Transverse colon (tissue), 4 donors: ENCODE measurements around the gene BLOC1S6. TPM values are rescaled to one million over a fixed set of nuclear protein-coding genes. Genes with fewer than 3 reads are reported as not detected.
A peak's percentile ranks its signal among the peaks of the same experiment; 100 is the strongest.

Source experiments
- DNase-seq: peaks from one replicate; pipeline ENCODE4 v3.0.0-alpha.2; 2019
- H3K27ac ChIP-seq, 4 donors: fragments of 200-600 bp; sonication (generic); 2 replicates each; pipeline ENCODE4 v1.5.1; 2016 to 2018; ENCODE audit warnings: inconsistent platforms in 4 of 4
- H3K27me3 ChIP-seq: fragments of 200-600 bp; sonication (generic); 2 replicates; pipeline ENCODE4 v1.5.1; 2017; ENCODE audit warnings: inconsistent platforms
- H3K36me3 ChIP-seq, 4 donors: fragments of 200-600 bp; sonication (generic); 2 replicates each; pipeline ENCODE4 v1.5.1; 2017 to 2019; ENCODE audit warnings: inconsistent platforms in 4 of 4
- H3K4me1 ChIP-seq, 4 donors: fragments of 200-600 bp; sonication (generic); 2 replicates each; pipeline ENCODE4 v1.5.1; 2017 to 2020; ENCODE audit warnings: inconsistent platforms in 4 of 4
- H3K4me3 ChIP-seq, 4 donors: fragments of 200-600 bp; sonication (generic); 1 replicate in 1 of 4; 2 replicates in 3 of 4; pipeline versions ENCODE4 v1.5.1 to v1.6.1; 2017 to 2019; ENCODE audit warnings: inconsistent platforms in 4 of 4
- H3K9me3 ChIP-seq, 2 donors: fragments of 200-600 bp; sonication (generic); 2 replicates each; pipeline ENCODE4 v1.5.1; 2017 to 2019; ENCODE audit warnings: inconsistent platforms in 2 of 2
- EP300 ChIP-seq: sonication (generic); formaldehyde crosslinking; IDR thresholded peaks from one replicate; pipeline ENCODE4 v1.6.1; 2017; ENCODE audit warnings: antibody characterized with exemption, low read depth
- POLR2A ChIP-seq: fragments of 450-650 bp; IDR thresholded peaks from one replicate; pipeline ENCODE4 v1.6.1; 2016; ENCODE audit warnings: antibody characterized with exemption, mild to moderate bottlenecking, moderate library complexity
- POLR2AphosphoS5 ChIP-seq, 3 donors: sonication (generic); formaldehyde crosslinking; IDR thresholded peaks; one replicate each; pipeline ENCODE4 v1.6.1; 2016; ENCODE audit warnings: antibody characterized with exemption in 3 of 3
- WGBS, 2 donors: methylation state at CpG; one replicate each; pipeline ENCODE4 v1.1.5; 2018; ENCODE audit warnings: low coverage in 1 of 2; 5-methylcytosine and 5-hydroxymethylcytosine counted together
- in situ Hi-C, 4 donors: fragments of 200-750 bp; cut with MboI; loops; one replicate each; pipeline versions ENCODE4 v1.15.0 to v1.15.1; 2017; ENCODE audit warnings: low sequenced_read_pairs in 3 of 4, low pct_ligation_motif_present in 1 of 4, low pct_unique_long_range_greater_than_20kb in 1 of 4
- intact Hi-C: fragments of 100-400 bp; cut with DNase I; formaldehyde crosslinking; loops from one replicate; pipeline ENCODE4 v1.15.1; 2023; ENCODE audit warnings: low total_unique reads
- total RNA-seq, 4 donors: library from RNA; depleted of rRNA; stranded (reverse); fragments of >200 nt; gene quantifications; one replicate each; pipeline ENCODE4 v1.1.0, GENCODE V29; 2016
- TF ChIP-seq, protein P1 (sequence below), 5 experiments: fragments of 200-600 bp in 3 of 5; fragments of 450-650 bp in 2 of 5; sonication (generic) in 3 of 5; IDR thresholded peaks; 1 replicate in 2 of 5; 2 replicates in 3 of 5; pipeline ENCODE4 v1.5.1; 2016 to 2017; ENCODE audit warnings: antibody characterized with exemption in 5 of 5, inconsistent platforms in 3 of 5, mild to moderate bottlenecking in 2 of 5, moderate library complexity in 1 of 5

Gene BLOC1S6
- total RNA-seq, 4 donors from 2014 or later, result 6.7 to 35.4 (median 23.8) TPM

DNA sequence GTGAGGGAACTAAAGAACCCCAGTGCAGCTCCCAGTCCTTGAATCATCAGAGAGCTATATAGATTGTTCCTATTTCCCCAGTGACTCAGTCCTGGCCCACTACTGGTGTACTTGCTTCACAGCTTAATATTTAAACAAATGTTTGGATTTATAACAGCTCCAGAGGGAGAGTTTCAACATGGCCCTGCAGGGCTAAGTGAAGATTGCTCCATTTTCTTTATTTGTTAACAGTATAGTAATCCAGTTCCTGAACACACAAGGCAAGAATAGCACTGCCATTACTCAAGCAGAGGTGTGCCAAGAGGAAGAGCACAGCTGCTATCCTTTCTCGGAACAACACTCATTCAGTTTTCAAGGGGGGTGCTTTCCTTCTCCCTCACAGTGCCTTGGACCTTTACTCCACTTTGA is 54.2 kb downstream of the BLOC1S6 start:
- peak; percentile 73 for DNase-seq
- no peaks in the 10 kb centered on the region for H3K36me3 ChIP-seq
- WGBS, 2 donors, result 19 to 23% methylated on average over 1 of the region's 1 CpG
- peaks cover 68 to 98% (median 94%) of the 10 kb centered on the region in 4 donors for H3K4me1 ChIP-seq
- peak; percentile 90 for TF ChIP-seq EP300
- peak; percentile 87 to 96 (median 91) for TF ChIP-seq POLR2AphosphoS5 (IDR thresholded peaks at IDR 0.05)
- TF ChIP-seq, protein P1, sequence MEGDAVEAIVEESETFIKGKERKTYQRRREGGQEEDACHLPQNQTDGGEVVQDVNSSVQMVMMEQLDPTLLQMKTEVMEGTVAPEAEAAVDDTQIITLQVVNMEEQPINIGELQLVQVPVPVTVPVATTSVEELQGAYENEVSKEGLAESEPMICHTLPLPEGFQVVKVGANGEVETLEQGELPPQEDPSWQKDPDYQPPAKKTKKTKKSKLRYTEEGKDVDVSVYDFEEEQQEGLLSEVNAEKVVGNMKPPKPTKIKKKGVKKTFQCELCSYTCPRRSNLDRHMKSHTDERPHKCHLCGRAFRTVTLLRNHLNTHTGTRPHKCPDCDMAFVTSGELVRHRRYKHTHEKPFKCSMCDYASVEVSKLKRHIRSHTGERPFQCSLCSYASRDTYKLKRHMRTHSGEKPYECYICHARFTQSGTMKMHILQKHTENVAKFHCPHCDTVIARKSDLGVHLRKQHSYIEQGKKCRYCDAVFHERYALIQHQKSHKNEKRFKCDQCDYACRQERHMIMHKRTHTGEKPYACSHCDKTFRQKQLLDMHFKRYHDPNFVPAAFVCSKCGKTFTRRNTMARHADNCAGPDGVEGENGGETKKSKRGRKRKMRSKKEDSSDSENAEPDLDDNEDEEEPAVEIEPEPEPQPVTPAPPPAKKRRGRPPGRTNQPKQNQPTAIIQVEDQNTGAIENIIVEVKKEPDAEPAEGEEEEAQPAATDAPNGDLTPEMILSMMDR (IDR thresholded peaks at IDR 0.05), result peak in 3 of 5 experiments; percentile 19 to 72 (median 63)
- TF ChIP-seq POLR2A, result peak; percentile 42
- H3K27ac ChIP-seq, result peak overlapping the region; percentile 96 to 97 (median 96)
- in situ Hi-C loops (no loop called here), intact Hi-C loops (no loop called here)
- no peak overlapping the region for H3K4me3 ChIP-seq
- H3K9me3 ChIP-seq, result no peaks in the 10 kb centered on the region
- no peaks in the 10 kb centered on the region for H3K27me3 ChIP-seq

DNA sequence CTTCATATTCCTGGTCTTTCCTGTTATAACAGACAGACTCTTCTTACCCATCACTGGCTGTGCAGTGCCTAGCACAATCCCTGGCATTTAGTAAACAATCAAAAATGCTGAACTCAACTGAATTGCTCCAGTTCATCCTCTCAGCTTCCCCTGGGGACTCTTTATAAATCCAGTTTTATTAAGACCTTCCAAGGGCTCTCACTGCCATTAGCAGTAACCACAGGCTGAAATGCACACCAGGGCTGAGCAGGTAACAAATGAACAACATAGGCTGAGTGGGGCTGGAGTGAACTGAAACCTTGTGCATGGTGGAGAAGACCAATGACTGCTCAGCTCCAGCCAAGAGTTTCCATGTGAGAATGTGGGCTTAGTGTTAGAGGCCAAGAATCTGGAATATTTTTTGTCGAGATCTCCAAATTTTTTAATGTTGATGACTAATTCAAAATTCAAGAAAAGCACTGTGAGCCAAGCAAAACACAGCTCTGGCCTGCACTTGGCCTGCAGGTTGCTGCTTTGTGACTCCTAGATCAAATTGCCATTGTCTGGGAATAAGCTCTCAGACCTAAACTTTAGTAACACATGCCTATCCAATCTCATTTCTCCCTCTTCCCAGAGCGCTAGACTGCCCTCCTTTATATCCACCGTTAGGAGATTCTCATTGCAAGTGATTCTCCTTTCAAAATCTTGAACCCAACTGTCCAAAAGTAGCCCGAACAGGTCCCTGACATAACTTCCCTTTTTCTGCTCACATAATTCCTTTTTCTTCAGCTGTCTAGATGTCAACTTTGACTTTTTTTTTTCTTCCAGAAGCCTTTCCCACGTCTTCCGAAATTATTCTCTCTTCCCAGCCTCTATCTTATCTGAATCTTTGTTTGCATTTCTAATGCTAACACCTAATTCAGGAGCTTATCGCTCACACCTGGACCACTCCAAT is 55.1 kb downstream of the BLOC1S6 start:
- WGBS, 2 donors, result 29 to 43% methylated on average over 7 of the region's 7 CpGs
- peak overlapping the region in 1 of 4 donors; percentile 2 for H3K4me3 ChIP-seq
- TF ChIP-seq POLR2A (no peak), EP300 (no peak), POLR2AphosphoS5 (IDR thresholded peaks at IDR 0.05) (no peak)
- TF ChIP-seq, protein P1 (IDR thresholded peaks at IDR 0.05), result no peak
- peaks cover 74 to 98% (median 93%) of the 10 kb centered on the region in 4 donors for H3K4me1 ChIP-seq
- H3K9me3 ChIP-seq, result no peaks in the 10 kb centered on the region
- in situ Hi-C loops (no loop called here), intact Hi-C loops (no loop called here)
- no peak for DNase-seq
- peak overlapping the region; percentile 96 to 97 (median 96) for H3K27ac ChIP-seq
- H3K36me3 ChIP-seq, result no peaks in the 10 kb centered on the region
- H3K27me3 ChIP-seq, result no peaks in the 10 kb centered on the region

DNA sequence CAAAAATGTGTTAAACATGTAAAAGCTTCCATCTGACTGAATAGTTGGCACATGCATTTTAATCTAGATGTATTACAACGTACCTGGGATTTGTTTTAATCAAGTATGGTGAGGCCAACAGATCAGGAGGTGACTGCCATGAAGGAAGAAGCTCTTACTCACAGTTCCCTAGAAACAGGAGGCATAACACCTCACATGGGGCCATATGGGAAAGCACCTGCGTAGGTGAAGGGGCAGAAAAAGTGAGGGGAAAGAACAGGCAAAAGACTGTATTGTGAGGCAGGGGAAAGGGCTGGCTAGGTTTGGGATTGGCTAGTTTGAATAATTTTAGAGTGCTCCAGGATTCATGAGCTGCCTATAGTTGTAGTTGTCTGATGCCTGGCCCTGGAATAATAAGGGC is 57.3 kb downstream of the BLOC1S6 start:
- Histone ChIP-seq H3K27me3 (no peaks in the 10 kb centered on the region), H3K27ac (peak overlapping the region; percentile 96 to 97 (median 96)), H3K36me3 (no peaks in the 10 kb centered on the region), H3K4me1 (peaks cover 76 to 100% (median 93%) of the 10 kb centered on the region in 4 donors), H3K9me3 (no peaks in the 10 kb centered on the region), H3K4me3 (no peak overlapping the region)
- no peak for DNase-seq
- intact Hi-C loops, result no loop called here
- TF ChIP-seq POLR2A (no peak), POLR2AphosphoS5 (IDR thresholded peaks at IDR 0.05) (no peak), EP300 (no peak)
- TF ChIP-seq, protein P1 (IDR thresholded peaks at IDR 0.05), result no peak
- 33 to 43% methylated on average over 2 of the region's 2 CpGs for WGBS, 2 donors
- in situ Hi-C loops, result no loop called here

DNA sequence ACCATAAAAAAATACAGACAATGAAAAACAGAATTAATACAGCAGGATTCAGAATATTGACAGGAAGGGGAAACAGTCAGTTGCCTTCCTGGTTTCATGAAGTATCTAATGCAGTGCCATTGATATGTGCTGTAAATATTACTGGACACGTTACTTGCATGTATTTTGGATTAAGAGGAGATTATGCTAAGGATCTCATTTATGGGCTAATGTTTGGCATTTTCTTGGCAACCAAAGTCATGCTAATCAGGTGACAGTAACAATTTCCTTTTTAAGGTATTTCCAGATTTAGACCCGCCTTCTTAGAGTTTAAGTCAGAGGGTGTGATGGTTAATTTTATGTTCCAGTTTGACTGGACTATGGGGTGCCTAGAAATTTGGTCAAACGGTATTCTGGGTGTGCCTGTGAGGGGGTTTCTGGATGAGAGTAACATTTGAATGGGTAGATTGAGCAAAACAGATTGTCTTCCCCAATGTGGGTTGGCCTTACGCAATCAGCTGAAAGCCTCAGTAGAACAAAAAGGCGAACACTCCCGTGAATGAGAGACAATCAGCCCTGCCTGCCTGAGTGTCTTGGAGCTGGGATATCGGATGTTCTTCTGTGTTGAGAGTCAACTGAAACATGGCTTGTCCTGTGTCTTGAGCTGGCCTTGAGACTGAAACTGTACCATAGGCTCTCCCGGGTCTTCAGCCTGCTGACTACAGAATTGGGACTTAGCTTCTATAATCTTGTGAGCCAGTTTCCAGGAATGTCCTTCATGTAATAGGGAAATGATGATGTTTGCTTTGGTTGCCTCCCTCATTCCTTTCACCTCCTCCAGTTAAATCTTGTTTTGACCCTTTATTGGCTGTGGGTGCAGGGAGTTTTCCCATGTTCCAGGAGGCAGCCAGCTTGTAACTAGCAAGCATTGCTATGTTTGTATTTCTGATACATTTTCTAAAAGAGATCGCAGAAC is 58.1 kb downstream of the BLOC1S6 start:
- WGBS, 2 donors, result 43 to 45% methylated on average over 4 to 9 of the region's 9 CpGs
- Histone ChIP-seq H3K4me1 (peaks cover 80 to 100% (median 94%) of the 10 kb centered on the region in 4 donors), H3K27me3 (no peaks in the 10 kb centered on the region), H3K27ac (peak overlapping the region; percentile 96 to 97 (median 96)), H3K36me3 (no peaks in the 10 kb centered on the region), H3K9me3 (no peaks in the 10 kb centered on the region), H3K4me3 (no peak overlapping the region)
- TF ChIP-seq POLR2A, result peak; percentile 48
- TF ChIP-seq POLR2AphosphoS5 (IDR thresholded peaks at IDR 0.05), result peak; percentile 32 to 72 (median 68)
- TF ChIP-seq EP300, result no peak
- peak; percentile 59 for DNase-seq
- in situ Hi-C loops (no loop called here), intact Hi-C loops (no loop called here)
